WI38 (cell line): ENCODE results near the gene ADGB.

ENCODE experiments used
- H3K4me3 ChIP-seq: 2 replicates; pipeline ENCODE4 v1.5.1; 2011; ENCODE audit warnings: low read depth, mild to moderate bottlenecking, control low read depth, low read length
- CTCF ChIP-seq: IDR thresholded peaks from 2 replicates; pipeline ENCODE4 v1.5.1; 2012; ENCODE audit warnings: low read depth, mild to moderate bottlenecking, control low read depth, low read length

ADGB gene

DNA sequence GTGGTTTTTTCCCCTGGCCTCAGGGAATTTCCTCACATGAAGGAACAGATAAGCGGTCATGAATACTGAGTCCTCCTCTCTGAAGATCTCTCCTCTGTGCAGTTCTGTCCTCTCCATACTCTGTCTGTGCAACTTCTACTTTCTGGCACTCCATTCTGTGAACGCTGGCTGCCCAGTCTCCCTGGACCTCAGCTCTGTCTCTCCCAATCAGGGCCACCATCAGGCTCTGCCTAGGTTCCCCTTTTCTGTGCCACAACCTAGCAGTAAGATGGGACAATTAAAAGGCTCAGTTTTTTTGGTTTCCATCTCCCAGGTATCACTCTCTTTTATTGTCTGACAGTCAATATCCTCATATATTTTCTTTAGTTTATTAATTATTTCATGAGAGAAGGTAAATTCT, 4.8 kb upstream of the ADGB start:
- TF ChIP-seq CTCF, result no peak
- H3K4me3 ChIP-seq, result no peak overlapping the region

DNA sequence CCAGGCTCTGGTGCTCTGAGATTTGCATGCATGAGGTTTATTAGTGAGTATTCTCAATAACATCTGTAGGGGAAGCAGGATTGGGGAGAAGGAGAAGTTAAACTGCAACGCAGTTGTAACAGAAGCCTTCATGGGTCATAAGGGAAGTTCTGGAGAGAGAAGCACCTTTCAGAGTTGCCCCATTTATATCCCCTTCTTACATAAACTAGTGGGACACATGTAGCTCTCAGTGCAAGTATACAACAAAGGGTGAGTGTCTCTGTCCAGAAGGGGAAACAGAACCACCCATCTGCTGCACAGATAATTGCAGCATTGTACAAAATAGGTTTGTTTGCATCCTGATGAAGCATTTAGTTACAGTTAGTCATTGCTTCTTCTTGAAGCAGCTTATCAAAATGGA, 4.3 kb upstream of the ADGB start:
- no peak for TF ChIP-seq CTCF
- no peak overlapping the region for H3K4me3 ChIP-seq

GRCh38 chr6:146595972-146596731, 2.6 kb upstream of the ADGB start:
- no peak for TF ChIP-seq CTCF
- H3K4me3 ChIP-seq, result no peak overlapping the region

DNA sequence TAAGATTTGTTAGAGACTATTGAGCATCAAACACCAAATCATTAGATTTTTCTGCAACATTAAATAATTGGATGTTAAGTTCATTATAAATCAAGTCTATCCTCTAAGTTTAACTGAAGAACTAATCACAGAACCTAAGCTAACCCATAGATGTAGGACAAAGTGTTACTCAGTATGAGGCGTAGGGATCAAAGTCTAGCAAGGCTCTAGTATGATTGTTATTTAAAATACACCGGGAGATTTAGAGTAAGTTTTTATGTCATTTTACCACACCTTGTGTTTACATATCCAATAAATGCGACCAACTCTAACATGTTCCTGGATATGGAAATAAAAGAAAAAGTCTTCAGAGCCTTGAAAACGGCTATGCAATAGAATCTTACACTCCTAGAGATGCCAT, 2.6 kb downstream of the ADGB start:
- no peak overlapping the region for H3K4me3 ChIP-seq
- no peak for TF ChIP-seq CTCF

DNA sequence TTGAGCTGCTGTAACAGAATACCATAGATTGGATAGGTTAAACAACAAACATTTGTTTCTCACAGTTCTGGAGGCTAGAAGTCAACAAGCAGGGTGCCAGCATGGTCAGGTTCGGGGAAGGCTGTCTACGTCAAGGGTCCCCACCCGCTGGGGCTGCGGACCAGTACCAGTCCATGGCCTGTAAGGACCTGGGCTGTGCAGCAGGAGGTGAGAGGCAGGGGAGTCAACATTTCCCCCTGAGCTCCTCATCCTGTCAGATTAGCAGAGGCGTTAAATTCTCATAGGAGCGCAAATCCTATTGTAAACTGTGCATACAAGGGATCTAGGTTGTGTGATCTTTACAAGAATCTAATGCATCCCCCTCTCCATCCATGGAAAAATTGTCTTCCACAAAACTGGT, 3.8 kb downstream of the ADGB start:
- TF ChIP-seq CTCF, result no peak
- H3K4me3 ChIP-seq, result no peak overlapping the region

DNA sequence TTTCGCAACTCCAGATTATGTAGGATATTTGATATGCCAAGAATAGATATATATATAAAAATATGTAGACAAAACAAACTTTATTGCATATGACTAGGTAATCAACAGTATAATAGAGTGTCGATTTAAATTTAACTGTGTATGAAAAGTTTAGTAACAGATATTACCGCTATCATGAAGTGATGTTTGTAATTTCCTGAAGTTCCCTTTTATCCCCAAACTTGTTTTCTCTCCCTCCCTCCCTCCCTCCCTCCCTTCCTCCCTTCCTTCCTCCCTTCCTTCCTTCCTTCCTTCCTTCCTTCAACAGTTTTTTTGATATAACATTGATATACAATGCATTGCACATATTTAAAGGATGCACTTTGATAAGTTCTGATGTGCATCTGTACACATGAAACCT, 15.2 kb downstream of the ADGB start:
- no peak for TF ChIP-seq CTCF
- no peak overlapping the region for H3K4me3 ChIP-seq

- no peak for TF ChIP-seq CTCF
- no peak overlapping the region for H3K4me3 ChIP-seq
Observed at GRCh38 chr6:146620655-146621054, 21.9 kb downstream of the ADGB start.
